SIG-M5 treated with dmso at 0.1 percent for 504 hours (cell line): ENCODE results near the gene KAT6B.
"Not testable (repeated sequence)": the region's sequence is repeated elsewhere in the genome, so short reads cannot be mapped to it uniquely, and the experiment has no call there.

Experiments used
- DNase-seq: peaks from one replicate; lab custom pipeline; 2025; ENCODE audit not compliant: unreplicated experiment; lab: John Stamatoyannopoulos, UW

The KAT6B gene

DNA sequence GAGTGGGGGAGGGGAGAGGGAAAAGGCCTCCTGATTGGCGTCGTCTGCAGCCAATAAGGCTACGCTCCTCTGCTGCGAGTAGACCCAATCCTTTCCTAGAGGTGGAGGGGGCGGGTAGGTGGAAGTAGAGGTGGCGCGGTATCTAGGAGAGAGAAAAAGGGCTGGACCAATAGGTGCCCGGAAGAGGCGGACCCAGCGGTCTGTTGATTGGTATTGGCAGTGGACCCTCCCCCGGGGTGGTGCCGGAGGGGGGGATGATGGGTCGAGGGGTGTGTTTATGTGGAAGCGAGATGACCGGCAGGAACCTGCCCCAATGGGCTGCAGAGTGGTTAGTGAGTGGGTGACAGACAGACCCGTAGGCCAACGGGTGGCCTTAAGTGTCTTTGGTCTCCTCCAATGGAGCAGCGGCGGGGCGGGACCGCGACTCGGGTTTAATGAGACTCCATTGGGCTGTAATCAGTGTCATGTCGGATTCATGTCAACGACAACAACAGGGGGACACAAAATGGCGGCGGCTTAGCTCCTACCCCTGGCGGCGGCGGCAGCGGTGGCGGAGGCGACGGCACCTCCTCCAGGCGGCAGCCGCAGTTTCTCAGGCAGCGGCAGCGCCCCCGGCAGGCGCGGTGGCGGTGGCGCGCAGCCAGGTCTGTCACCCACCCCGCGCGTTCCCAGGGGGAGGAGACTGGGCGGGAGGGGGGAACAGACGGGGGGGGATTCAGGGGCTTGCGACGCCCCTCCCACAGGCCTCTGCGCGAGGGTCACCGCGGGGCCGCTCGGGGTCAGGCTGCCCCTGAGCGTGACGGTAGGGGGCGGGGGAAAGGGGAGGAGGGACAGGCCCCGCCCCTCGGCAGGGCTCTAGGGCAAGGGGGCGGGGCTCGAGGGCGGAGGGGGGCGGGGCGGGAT is at the start of gene KAT6B:
KAT6B (plus strand) TSS at position 459 of the 903 bp plus-strand sequence. CDS start 16,258 bp downstream, outside the sequence.
- DNase-seq: peak; percentile 99

DNA sequence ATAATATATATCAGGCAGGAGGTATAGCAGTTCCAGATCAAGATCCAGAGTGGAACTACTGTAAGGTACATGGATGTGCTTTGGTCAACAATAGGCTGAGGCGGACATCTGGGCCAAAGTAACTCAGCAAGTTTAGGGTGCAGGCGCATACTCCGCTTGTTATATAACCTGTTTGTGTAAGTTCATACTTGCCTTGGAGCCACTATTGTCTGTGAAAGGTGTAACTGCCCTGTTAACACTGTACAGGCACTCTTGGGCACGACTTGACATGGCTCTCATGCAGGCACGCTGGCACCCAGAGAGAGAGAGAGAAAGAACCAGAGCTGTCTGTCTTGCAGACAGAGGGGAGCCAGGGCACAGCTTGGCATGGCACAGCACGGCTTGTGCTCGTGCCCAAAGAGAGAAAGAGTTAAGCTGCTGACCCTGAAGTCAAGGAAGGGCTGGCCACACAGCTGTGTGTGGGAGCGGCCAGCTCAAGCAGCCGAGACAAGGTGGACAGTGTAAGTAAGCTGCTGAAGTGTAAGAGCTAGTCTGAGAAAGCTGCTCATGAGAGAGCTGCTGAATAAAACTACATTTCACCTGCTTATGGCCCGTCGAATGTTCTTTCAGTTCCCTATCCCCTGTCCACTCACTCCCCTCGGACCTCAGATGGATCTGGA is 47.8 kb upstream of the KAT6B start:
- DNase-seq: no peak

DNA sequence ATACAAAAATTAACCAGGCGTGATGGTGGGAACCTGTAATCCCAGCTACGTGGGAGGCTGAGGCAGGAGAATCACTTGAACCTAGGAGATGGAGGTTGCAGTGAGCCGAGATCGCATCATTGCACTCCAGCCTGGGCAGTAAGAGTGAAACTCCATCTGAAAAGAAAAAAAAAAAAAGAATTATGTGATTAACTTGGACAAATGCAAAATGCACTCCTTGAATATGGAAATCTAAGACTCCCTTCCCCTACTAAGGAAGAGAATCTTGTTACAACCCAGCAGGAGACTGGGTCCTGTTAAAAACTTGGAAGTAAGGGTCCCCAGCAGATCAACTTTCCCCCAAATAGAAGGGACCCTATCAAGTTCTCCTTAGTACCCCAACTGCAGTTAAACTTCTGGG is 44.5 kb upstream of the KAT6B start:
- not testable (repeated sequence) for DNase-seq

DNA sequence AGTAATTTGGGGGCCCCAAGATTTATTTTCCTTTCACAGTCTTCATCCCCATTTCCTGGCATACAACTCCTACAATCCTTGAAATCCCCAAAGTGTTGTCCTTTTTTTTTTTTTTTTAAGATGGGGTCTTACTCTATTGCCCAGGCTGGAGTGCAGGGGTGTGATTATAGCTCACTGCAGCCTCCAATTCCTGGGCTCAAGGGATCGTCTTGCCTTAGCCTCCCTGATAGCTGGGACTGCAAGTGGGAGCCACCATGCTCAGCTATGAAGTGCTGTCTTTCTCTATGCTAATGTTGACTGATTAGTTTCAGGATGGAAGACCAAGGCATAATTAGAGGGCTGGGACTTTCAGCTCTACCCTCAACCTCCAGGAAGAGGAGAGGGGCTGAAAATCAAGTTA is 41.9 kb upstream of the KAT6B start:
- DNase-seq: no peak

DNA sequence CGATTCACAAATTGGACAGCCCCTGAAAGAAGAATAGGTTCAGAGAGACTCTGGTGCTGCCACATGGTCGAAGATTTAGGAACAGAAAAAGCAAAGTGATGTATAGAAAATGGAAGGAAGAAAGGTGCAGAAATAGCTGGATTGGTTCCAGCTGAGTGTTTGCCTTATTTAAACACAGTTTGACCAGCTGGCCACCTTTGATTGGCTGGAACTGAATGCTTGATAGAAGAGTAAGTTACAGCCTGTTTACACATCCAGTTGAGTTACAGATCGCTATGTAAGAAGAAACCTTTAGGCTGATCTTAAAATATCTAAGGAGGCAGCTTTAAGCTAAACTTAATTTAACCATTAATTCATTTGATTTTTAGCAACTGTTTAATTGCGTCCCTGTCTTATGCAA is 40.3 kb upstream of the KAT6B start:
- DNase-seq: no peak

DNA sequence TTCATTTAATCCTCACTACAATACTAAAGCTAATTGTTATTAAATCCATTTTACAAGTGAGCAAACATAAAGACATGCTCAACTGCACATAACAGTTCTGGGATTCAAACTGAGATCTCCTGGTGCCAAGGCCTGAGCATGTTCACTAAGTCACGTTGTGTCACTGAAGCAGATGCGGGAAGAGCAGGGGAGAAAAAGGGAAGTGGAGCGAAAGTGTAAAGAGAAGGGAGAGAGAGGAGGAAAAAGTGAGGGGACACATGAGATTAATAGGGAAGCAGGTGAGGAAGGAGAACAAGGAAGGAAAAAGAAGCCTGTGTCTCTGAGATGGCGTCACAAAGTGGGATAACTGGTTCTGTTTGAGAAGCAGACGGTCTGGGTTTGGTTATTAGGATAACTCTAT is 38.9 kb upstream of the KAT6B start:
- no peak for DNase-seq

DNA sequence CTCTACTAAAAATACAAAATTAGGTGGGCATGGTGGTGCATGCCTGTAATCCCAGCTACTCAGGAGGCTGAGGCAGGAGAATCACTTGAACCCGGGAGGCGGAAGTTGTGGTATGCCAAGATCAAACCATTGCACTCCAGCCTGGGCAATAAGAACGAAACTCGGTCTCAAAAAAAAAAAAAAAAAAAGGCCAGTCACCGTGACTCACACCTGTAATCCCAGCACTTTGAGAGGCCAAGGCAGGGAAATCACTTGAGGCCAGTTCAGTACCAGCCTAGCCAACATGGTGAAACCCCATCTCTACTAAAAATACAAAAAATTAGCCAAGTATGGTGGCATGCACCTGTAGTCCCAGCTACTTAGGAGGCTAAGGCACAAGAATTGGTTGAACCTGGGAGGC is 34.4 kb upstream of the KAT6B start:
- DNase-seq: not testable (repeated sequence)

DNA sequence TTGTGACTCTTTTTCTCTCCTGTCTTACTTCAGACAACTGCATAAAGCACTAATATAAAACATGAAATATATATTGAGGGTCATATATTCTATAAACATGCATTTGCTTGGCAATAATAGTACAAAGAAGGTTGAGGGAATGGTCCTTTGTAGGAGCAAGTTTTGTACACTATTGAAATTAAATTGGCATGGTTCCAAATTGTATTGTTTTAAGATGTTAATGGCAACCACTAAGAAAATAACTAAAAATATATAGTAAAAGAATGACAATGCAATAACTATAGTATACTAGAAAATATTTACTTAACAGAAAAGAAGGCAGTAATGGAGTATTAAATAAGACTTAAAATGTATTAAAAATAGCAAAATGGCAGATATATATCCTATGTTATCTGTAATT is 33.7 kb upstream of the KAT6B start:
- no peak for DNase-seq

DNA sequence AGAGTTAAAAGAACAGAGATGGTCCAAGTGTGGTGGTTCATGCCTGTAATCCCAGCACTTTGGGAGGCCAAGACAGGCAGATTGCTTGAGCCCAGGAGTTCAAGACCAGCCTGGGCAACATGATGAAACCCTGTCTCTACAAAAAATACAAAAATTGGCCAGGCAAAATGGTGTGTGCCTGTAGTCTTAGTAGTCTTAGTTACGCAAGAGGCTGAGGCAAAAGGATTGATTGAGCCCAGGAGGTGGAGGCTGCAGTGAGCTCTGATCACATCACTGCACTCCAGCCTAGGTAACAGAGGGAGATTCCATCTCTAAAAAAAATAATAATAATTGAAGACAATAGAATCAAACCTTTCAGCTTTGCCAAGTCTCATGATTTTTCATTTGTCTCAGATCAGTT is 33.2 kb upstream of the KAT6B start:
- not testable (repeated sequence) for DNase-seq

DNA sequence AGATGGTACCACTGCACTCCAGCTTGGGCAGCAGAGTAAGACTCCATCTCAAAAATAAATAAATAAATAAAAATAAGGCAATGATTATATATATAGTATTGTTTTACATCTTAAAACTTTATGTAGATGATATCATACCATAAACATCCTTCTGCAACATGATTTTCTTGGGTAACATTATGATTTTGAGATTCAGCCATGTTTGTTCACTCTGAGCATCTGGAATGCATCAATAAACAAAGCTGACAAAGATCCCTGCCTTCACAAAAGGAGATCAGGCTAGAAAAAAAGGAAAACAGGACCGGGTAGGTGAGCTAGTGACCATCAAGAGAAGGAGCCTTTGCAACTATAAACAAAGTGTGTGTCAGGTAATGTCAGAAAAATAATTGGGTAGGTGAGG is 31.9 kb upstream of the KAT6B start:
- DNase-seq: no peak

DNA sequence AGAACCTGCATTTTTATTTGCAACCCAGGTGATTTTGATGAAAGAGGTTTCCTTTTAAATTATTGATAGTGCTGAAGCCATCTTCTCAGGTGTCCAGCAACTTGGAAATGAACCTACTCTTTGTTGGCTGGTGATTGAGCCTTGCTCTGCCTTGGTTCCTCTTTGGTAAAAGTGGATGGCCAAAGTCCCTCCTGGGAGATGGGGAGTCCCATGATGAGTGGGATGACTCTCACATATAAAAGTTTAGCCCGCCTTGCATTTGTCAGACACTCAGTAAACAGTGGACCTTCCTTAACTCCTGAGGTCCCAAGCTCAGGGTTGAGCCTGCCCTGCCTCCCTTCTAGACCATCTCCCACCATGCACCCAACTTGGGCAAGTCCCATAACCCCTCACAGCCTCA is 28.9 kb upstream of the KAT6B start:
- no peak for DNase-seq

DNA sequence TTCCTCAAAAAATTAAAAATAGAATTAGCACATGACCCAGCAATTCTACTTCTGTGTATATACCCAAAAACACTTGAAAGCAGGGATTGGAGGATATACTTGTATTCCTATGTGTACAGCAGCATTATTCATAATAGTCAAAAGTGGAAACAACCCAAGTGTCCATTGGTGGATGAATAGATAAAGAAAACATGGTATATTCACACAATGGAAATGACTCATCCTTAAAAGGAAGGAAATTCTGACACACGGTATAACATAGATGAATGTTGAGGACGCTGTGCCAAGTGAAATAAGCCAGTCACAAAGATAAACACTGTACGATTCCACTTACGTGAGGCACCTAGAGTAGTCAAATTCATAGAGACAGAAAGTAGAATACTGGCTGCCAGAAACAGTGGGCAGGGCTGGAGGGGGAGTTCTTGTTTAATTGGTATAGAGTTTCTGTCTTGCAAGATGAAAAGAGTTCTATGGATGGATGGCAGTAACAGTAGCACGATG is 26.6 kb upstream of the KAT6B start:
- no peak for DNase-seq

DNA sequence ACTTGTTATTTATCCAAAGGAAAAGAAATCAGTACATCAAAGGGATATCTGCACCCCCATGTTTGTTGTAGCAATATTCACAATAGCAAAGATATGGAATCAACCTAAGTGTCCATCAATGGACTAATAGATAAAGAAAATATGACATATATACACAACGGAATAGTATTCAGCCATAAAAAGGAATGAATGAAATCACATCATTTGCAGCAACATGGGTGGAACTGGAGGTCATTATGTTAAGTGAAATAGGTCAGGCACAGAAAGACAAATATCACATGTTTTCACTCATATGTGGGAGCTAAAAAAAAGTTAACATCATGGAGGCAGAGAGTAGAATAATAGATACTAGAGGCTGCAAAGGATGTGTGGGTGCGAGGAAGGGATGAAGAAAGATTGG is 25.0 kb upstream of the KAT6B start:
- no peak for DNase-seq

DNA sequence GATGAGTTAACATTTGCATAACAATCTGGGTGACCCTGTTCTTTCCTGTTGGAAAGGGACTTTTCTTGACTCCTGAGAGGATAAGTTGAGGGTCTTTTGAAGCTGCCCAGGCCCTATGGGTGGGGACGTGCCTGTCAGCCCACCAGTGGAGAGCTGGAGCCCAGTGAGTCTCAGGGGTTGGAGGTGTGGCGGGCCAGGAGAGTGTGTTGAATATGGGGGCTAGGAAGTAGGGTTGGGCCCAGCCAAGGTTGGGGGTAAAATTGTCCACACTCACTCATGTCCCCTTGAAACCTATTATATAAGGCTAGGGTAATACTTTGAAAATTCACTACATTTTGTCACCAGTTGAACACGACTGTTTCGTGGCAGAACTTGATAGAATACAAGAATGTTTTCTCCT is 17.9 kb upstream of the KAT6B start:
- no peak for DNase-seq

DNA sequence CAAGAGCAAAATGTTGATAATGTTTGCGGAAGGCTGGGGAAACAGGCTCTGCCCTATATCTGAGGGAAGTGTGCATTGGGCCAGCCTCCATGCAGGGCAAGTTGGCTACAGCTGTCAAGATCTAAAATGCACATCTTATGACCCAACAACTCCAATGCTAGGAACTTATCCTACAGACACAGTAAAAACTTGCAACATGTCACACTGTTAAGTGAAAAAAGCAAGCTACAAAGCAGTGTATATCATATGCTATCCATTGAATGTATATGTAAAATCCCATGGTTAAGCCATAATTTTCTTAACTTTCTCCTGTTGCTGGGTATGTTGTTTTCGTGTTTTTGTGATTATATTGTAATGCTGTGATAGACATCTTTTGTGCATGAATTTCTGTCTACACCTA is 16.3 kb upstream of the KAT6B start:
- DNase-seq: no peak

DNA sequence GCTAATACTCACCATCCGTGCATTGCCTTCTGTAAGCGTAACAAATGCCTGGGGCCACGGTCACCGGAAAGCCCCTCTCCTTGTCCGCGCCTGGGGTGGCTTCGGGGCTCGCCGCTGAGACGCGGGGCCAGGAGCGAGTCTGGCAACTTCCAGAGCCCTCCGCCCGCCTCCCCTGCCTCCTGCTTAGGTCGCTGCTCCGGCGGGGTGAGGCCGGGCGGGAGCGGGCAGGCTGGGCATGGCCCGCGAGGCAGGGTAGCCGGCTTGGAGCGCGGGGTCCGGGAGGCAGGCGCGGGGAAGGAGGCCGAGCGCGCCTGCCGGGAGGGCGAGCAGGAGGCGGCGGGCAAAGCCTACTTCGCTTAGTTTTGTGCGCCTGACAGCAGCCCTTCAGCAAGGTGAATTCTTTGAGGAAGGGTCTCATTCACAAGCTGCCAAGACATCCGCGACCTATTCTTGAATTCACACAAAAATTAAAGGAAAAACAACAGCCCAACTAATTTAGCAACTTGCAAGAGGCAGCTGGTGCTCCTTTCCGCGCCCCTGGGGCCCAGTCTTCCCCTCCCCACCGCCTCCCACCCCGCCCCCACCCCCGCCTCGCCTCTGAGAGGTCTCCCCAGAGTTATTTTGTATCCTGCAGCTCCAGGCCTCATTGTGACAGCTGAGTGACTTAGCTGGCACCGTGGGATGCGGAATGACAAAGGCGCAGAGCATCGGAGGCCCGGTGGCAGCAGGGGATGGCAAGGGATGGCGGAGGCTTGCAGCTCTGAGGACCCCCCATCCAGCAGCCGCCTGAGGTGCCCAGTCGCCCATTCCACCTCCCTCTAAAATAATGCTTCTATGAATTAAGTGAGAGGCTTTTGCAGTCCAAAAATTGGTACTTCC is 12.8 kb upstream of the KAT6B start:
- no peak for DNase-seq

DNA sequence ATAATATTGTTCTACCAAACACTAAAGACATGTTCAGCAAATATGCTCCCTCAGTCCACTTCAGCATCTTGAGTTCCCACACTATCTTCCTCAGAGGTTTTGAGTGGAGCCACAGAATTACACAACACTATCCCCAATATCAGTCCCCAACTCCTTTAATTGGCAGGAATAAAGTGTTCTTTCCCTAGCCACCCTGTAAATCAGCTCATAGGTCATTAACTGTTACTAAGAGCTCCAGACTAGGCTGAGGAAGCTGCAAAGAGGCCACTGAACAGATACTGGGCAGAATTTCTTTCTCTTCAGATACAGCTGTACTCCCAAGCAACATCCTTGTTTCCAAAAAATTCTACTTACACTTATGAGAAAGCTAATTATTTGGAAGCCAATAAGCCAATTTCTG is 11.6 kb upstream of the KAT6B start:
- DNase-seq: no peak

DNA sequence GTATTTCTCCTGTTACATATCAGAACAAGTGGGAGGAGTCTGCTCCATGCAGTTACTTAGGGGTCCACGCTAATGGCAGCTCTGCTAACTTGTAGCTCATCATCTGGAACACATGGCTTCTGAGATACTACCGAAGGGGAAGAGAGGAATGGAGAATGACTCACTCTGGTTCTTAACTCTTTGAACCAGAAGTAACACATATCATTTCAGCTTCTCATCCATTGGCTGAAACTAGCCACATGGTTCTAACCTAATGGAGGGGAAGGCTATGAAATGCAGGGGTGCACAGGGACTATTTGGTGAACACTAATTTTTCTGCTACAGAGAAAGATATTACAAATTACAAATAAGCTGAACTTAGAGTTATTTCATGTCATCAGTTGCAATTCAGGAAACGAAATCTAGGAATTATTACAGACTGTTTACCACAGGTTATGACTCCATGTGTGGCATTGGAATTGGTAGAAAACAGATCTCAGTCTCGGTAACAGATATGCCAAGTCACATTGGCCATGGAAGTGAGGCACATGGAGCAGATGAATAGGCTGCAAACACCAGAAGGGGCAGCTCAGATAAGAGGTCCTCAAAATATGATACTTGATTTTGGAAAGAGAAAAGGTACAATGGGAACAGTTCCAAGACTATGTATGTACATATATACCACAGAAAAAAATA is 9.4 kb upstream of the KAT6B start:
- DNase-seq: no peak

DNA sequence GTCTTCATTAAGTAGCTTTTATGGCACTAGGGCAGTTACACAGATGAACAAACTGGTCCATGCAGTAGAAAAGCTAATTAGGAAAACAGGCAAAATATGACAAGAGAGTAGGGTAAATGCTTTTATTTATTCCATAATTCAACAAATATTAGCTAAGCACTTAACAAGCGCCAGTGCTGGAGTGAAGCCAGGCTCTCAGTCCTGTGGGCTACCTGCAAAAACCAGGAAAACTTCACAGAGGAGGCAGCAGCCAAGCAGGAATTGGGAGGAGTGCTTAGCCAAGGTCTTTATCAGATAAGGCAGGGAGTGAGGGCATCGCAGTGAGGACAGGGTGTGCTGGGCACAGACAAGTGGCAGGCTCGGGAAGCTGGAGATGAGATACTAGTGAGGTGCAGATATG is 4.9 kb upstream of the KAT6B start:
- DNase-seq: no peak

DNA sequence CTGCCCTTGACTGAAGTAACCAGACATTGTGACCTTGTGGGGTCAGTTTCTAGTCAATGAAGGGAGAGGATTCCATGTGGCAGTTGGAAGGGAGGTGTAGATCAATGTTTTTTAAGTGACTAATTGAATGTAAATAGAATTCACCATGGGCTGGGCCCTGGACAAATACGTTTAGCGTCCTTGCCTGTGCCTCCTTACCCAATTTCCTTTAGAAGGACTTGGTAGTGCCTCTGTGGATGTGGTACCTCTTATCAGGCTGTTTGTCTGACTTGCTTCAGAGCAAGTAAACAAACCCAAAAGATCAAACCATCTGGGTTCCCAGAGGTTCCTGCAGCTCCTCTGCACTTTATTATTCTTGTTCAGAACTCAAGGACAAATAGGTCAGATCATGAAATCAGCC is 4.3 kb upstream of the KAT6B start:
- no peak for DNase-seq
